Stimulated activated CD8-positive, alpha-beta memory T cell treated with anti-CD3 and anti-CD28 coated beads, Interleukin-2, amount 100 ng/mL, for 1 hour (primary cell): Measurements from ENCODE around the gene CDH4.

Experiments
- DNase-seq, 2 donors: peaks; one replicate each; pipeline ENCODE4 v3.0.0-alpha.2; 2020; ENCODE audit warnings: low read depth in 2 of 2

The CDH4 gene

GRCh38 chr20:61284752-61285151 is 32.7 kb downstream of the CDH4 start:
- DNase-seq, result no peak

GRCh38 chr20:61285152-61285645 is 33.1 kb downstream of the CDH4 start:
- no peak for DNase-seq

GRCh38 chr20:61285691-61286090 is 33.6 kb downstream of the CDH4 start:
- DNase-seq, result no peak

GRCh38 chr20:61287583-61288275 is 35.7 kb downstream of the CDH4 start:
- DNase-seq, result no peak

GRCh38 chr20:61288331-61288784 is 36.3 kb downstream of the CDH4 start:
- no peak for DNase-seq

GRCh38 chr20:61289166-61289565 is 37.1 kb downstream of the CDH4 start:
- DNase-seq, result no peak

- DNase-seq, result no peak
Observed at GRCh38 chr20:61290721-61291120, 38.7 kb downstream of the CDH4 start.

- no peak for DNase-seq
Observed at GRCh38 chr20:61291166-61291829, 39.2 kb downstream of the CDH4 start.

GRCh38 chr20:61292391-61292790 is 40.3 kb downstream of the CDH4 start:
- DNase-seq, result no peak

- DNase-seq, result no peak
Observed at GRCh38 chr20:61292821-61293612, 41.0 kb downstream of the CDH4 start.

- no peak for DNase-seq
Observed at GRCh38 chr20:61293951-61294350, 41.9 kb downstream of the CDH4 start.

- DNase-seq, result no peak
Observed at GRCh38 chr20:61295249-61295648, 43.2 kb downstream of the CDH4 start.

GRCh38 chr20:61295682-61296628 is 43.9 kb downstream of the CDH4 start:
- DNase-seq, result no peak

GRCh38 chr20:61296629-61297019 is 44.6 kb downstream of the CDH4 start:
- no peak for DNase-seq

- no peak for DNase-seq
Observed at GRCh38 chr20:61297491-61297890, 45.4 kb downstream of the CDH4 start.

GRCh38 chr20:61297986-61298385 is 45.9 kb downstream of the CDH4 start:
- no peak for DNase-seq

GRCh38 chr20:61298661-61299060 is 46.6 kb downstream of the CDH4 start:
- no peak for DNase-seq

GRCh38 chr20:61299104-61299503 is 47.0 kb downstream of the CDH4 start:
- DNase-seq, result no peak

GRCh38 chr20:61299618-61300017 is 47.6 kb downstream of the CDH4 start:
- DNase-seq, result no peak

GRCh38 chr20:61300293-61300692 is 48.2 kb downstream of the CDH4 start:
- DNase-seq, result no peak

- DNase-seq, result no peak
Observed at GRCh38 chr20:61300709-61301108, 48.6 kb downstream of the CDH4 start.
